ENCODE measurements around the gene FILIP1. TPM values are rescaled to one million over a fixed set of nuclear protein-coding genes. Genes with fewer than 3 reads are reported as not detected.
A peak's percentile ranks its signal among the peaks of the same experiment; 100 is the strongest.

FILIP1 gene
- total RNA-seq, 2 donors from 2014 or later = 3.0 to 6.5 TPM

DNA sequence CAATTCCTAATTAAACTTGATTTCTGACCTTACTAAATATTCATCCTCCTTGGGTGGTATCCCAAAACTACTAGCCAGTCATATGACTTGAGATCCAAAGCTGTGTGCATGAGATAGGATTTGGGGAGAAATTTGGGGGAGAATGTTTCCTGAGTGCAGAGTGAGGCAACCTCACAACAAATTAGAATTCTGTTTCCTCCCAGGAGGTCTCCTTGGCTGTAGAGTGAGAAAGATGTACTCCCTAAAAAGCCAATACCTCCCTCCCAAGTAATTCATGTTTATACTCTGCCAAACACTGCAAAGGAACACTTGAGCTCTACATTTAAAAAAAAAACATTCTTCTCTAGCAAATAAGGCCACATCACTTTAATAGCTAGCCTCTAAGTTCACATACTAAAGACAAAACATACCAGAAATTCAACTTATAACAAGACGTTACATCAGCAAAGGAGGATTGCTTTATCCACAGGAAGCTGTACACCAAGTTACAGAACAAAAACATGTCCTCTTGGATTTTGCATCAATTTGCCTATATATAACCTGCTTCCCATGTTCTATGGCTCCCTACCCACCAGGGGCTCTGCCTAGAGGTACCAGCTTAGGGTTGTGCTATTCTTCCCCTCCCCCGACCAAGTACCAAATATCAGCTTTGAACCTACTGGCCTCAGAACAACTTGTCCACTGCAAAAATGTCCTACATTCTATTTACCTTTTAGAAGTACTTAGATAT, 193.6 kb downstream of the FILIP1 start:
- WGBS, 2 donors = 70 to 71% methylated on average over 2 of the region's 2 CpGs
- H3K4me1 ChIP-seq = no peaks in the 10 kb centered on the region
- no peak for ATAC-seq
- DNase-seq = no peak
- no peak overlapping the region for H3K27ac ChIP-seq
- H3K27me3 ChIP-seq = no peaks in the 10 kb centered on the region
- H3K36me3 ChIP-seq (replicated peaks in 1 of 2; ENCODE audit: insufficient read depth in 1 of 2, low read depth in 2 of 2) = no peaks in the 10 kb centered on the region
- H3K9me3 ChIP-seq = peaks cover 0 to 8% (median 0%) of the 10 kb centered on the region in 3 donors
- TF ChIP-seq POLR2A (IDR thresholded peaks at IDR 0.05) = no peak
- TF ChIP-seq, protein P1, sequence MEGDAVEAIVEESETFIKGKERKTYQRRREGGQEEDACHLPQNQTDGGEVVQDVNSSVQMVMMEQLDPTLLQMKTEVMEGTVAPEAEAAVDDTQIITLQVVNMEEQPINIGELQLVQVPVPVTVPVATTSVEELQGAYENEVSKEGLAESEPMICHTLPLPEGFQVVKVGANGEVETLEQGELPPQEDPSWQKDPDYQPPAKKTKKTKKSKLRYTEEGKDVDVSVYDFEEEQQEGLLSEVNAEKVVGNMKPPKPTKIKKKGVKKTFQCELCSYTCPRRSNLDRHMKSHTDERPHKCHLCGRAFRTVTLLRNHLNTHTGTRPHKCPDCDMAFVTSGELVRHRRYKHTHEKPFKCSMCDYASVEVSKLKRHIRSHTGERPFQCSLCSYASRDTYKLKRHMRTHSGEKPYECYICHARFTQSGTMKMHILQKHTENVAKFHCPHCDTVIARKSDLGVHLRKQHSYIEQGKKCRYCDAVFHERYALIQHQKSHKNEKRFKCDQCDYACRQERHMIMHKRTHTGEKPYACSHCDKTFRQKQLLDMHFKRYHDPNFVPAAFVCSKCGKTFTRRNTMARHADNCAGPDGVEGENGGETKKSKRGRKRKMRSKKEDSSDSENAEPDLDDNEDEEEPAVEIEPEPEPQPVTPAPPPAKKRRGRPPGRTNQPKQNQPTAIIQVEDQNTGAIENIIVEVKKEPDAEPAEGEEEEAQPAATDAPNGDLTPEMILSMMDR (IDR thresholded peaks at IDR 0.05) = no peak
- no peak overlapping the region for H3K4me3 ChIP-seq
- intact Hi-C loops (cut with DNase I) = no loop called here

DNA sequence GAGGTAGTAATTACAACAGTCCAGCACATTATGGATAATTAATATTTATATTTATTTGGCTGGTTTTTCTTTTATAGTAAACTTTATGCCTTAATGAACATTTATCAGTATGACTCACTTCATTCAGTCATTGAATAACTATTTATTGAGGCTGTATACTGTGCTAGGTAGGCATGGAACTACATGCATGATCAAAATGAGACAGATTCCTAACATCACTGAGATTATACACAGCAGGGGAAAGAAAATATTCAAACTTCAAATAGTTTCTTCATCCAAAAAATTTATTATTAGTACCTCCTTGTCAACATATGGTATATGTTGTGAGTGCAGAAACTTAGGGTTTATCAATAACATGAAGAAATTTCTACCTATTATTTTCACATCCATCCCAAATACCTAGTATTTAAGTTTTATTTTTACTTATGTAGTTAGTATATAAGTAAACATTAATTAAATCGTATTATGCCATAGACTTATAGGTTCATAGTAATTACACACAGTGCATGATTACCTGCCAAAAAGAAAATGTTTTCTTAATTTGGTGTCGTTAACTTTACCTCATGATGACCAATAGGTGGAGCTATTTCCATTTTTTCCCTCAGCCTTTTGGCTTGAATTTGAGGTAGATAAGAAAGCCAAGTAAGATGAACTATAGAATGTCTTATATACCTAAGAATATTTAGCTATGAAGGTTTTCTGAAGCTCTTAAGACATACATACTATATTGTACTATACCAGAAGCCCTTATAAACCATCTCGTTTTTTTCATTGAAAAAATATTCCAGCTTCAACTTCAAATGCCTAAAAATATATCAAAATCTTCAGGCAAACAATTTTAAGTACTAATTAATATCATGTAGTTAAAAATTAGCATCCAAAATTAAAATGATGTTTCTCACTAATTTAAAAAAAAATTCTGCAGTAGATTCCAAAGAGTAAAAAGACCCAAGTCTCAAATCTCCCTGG, 196.5 kb downstream of the FILIP1 start:
- Histone ChIP-seq H3K4me3 (no peak overlapping the region), H3K4me1 (peaks cover 7% of the 10 kb centered on the region), H3K9me3 (peaks cover 0 to 8% (median 0%) of the 10 kb centered on the region in 3 donors), H3K27ac (no peak overlapping the region), H3K27me3 (no peaks in the 10 kb centered on the region), H3K36me3 (replicated peaks in 1 of 2; ENCODE audit: insufficient read depth in 1 of 2, low read depth in 2 of 2) (no peaks in the 10 kb centered on the region)
- intact Hi-C loops (cut with DNase I) = no loop called here
- WGBS, 2 donors = 4 to 6% methylated on average over 3 of the region's 3 CpGs
- DNase-seq = no peak
- no peak for TF ChIP-seq POLR2A (IDR thresholded peaks at IDR 0.05)
- TF ChIP-seq, protein P1 (IDR thresholded peaks at IDR 0.05) = peak in 6 of 7 experiments; percentile 63 to 78 (median 74)
- ATAC-seq = peak; percentile 69

DNA sequence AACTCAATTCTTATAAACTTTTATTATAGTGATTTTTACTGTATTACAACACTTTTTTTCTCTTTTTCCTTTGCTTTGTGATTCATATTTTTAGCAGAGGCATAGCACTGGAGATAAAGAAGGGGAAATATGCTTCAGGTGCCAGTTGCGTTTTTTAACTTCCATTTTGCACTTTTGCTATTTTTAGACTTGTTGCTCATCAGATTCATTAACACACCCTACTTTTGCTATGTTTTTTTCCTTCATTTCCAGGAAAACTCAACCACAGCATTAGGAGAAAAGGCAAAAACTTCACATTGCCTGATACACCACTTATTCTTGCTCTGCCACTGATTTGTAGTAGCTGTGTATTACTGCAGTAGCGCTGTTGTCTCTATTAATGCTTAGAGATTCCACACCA, 201.0 kb downstream of the FILIP1 start:
- TF ChIP-seq, protein P1 (IDR thresholded peaks at IDR 0.05) = no peak
- no peak for TF ChIP-seq POLR2A (IDR thresholded peaks at IDR 0.05)
- H3K4me1 ChIP-seq = peaks cover 44% of the 10 kb centered on the region
- no peak overlapping the region for H3K4me3 ChIP-seq
- no peaks in the 10 kb centered on the region for H3K27me3 ChIP-seq
- no peak for ATAC-seq
- no peak for DNase-seq
- H3K9me3 ChIP-seq = peaks cover 0 to 7% (median 0%) of the 10 kb centered on the region in 3 donors
- no peaks in the 10 kb centered on the region for H3K36me3 ChIP-seq (replicated peaks in 1 of 2; ENCODE audit: insufficient read depth in 1 of 2, low read depth in 2 of 2)
- peak overlapping the region in 3 of 4 donors; percentile 36 to 81 (median 73) for H3K27ac ChIP-seq
- intact Hi-C loops (cut with DNase I) = no loop called here
- 57 to 62% methylated on average over 2 of the region's 2 CpGs for WGBS, 2 donors

DNA sequence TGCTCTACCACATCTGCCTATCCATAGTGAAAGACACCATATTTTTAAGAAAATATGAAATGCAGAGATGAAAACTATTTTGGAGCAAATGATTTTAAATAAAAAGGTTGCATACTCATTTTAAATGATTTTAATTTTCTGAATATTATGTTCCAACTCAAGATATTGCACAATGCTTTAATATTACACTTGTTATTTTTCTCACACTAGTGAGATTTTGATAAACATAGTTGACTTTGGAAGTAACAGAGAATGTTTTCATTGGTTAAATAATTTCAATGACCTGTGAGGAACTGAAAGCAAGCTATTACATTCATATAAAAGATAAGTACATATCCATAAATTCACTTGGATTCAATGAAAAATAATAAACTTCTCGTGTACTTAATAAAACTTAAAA, 201.9 kb downstream of the FILIP1 start:
- H3K36me3 ChIP-seq (replicated peaks in 1 of 2; ENCODE audit: insufficient read depth in 1 of 2, low read depth in 2 of 2) = no peaks in the 10 kb centered on the region
- peaks cover 52% of the 10 kb centered on the region for H3K4me1 ChIP-seq
- TF ChIP-seq, protein P1 (IDR thresholded peaks at IDR 0.05) = no peak
- TF ChIP-seq POLR2A (IDR thresholded peaks at IDR 0.05) = no peak
- H3K4me3 ChIP-seq = no peak overlapping the region
- intact Hi-C loops (cut with DNase I) = no loop called here
- peak; percentile 83 for ATAC-seq
- WGBS, 2 donors = 23 to 38% methylated on average over 1 of the region's 1 CpG
- H3K27me3 ChIP-seq = no peaks in the 10 kb centered on the region
- no peaks in the 10 kb centered on the region for H3K9me3 ChIP-seq
- H3K27ac ChIP-seq = peak overlapping the region; percentile 48 to 81 (median 68)
- no peak for DNase-seq

Measured in body of pancreas (tissue), 4 donors.